ENCODE measurements around the gene OR6B3.

The OR6B3 gene

DNA sequence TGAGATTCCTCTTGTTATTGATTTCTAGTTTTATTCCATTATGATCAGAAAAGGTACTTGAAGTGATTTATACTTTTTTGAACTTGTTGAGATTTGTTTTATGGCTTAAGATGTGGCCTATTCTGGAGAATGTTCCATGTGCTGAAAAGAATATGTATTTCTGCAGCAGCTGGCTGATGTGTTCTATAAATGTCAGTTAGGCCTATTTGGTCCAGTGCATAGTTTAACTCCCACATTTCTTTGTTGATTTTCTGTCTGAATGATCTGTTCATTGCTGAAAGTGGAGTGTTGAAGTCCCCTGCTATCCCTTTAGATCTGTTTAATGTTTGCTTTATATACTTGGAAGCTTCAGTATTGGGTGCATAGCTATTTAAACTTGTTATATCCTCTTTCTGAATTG is 16.0 kb downstream of the OR6B3 start:
- Histone ChIP-seq H3K27ac (no peak overlapping the region), H3K36me3 (ENCODE audit: insufficient read depth, low read length) (no peaks in the 10 kb centered on the region), H3K4me3 (no peak overlapping the region), H3K9ac (ENCODE audit: insufficient read length) (no peak overlapping the region), H3K9me3 (ENCODE audit: low read depth, low read length) (no peaks in the 10 kb centered on the region)
- DNase-seq (ENCODE audit: low read depth, low spot score) = no peak
- TF ChIP-seq EZH2 (IDR thresholded peaks at IDR 0.05) = no peak
- TF ChIP-seq FOXP2 (optimal IDR thresholded peaks at IDR 0.05; ENCODE audit: control extremely low read depth, extremely low read length, insufficient read depth) = no peak
- TF ChIP-seq POLR2AphosphoS5 (IDR thresholded peaks at IDR 0.05; ENCODE audit: borderline replicate concordance, low read depth, low read length) = no peak

DNA sequence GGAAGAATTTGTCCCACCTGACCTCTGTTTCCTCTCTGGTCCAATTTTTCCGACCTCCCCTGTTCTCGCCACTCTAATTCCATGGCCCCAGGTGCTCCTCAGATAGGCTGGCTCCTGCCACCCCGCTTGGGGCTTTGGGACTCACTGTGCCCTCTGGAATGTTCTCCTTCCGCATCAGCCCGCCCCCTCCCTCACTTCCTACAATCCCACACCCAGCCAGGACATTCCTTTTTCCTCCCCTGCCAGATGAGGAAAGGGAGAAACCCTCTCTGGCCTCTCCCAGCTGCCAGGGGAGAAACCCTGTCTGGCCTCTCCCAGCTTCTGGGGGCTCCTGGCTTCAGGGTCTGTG is 20.0 kb downstream of the OR6B3 start:
- H3K27ac ChIP-seq = no peak overlapping the region
- no peak for DNase-seq (ENCODE audit: low read depth, low spot score)
- no peak overlapping the region for H3K4me3 ChIP-seq
- no peak for TF ChIP-seq POLR2AphosphoS5 (IDR thresholded peaks at IDR 0.05; ENCODE audit: borderline replicate concordance, low read depth, low read length)
- TF ChIP-seq EZH2 (IDR thresholded peaks at IDR 0.05) = no peak
- no peak for TF ChIP-seq FOXP2 (optimal IDR thresholded peaks at IDR 0.05; ENCODE audit: control extremely low read depth, extremely low read length, insufficient read depth)
- no peaks in the 10 kb centered on the region for H3K9me3 ChIP-seq (ENCODE audit: low read depth, low read length)
- no peaks in the 10 kb centered on the region for H3K36me3 ChIP-seq (ENCODE audit: insufficient read depth, low read length)
- H3K9ac ChIP-seq (ENCODE audit: insufficient read length) = no peak overlapping the region

GRCh38 chr2:240032406-240033329 is 20.7 kb downstream of the OR6B3 start:
- no peak overlapping the region for H3K27ac ChIP-seq
- TF ChIP-seq FOXP2 (optimal IDR thresholded peaks at IDR 0.05; ENCODE audit: control extremely low read depth, extremely low read length, insufficient read depth) (no peak), POLR2AphosphoS5 (IDR thresholded peaks at IDR 0.05; ENCODE audit: borderline replicate concordance, low read depth, low read length) (no peak), EZH2 (IDR thresholded peaks at IDR 0.05) (no peak)
- H3K36me3 ChIP-seq (ENCODE audit: insufficient read depth, low read length) = no peaks in the 10 kb centered on the region
- H3K9me3 ChIP-seq (ENCODE audit: low read depth, low read length) = no peaks in the 10 kb centered on the region
- H3K9ac ChIP-seq (ENCODE audit: insufficient read length) = no peak overlapping the region
- DNase-seq (ENCODE audit: low read depth, low spot score) = no peak
- H3K4me3 ChIP-seq = no peak overlapping the region

- no peak for DNase-seq (ENCODE audit: low read depth, low spot score)
- no peaks in the 10 kb centered on the region for H3K9me3 ChIP-seq (ENCODE audit: low read depth, low read length)
- no peak within 1 kb of the TSS for H3K27ac ChIP-seq
- no peak within 1 kb of the TSS for H3K4me3 ChIP-seq
- H3K36me3 ChIP-seq (ENCODE audit: insufficient read depth, low read length) = no peaks in the 10 kb centered on the region
- TF ChIP-seq EZH2 (IDR thresholded peaks at IDR 0.05) (peak; percentile 7), POLR2AphosphoS5 (IDR thresholded peaks at IDR 0.05; ENCODE audit: borderline replicate concordance, low read depth, low read length) (no peak)
- H3K9ac ChIP-seq (ENCODE audit: insufficient read length) = no peak within 1 kb of the TSS
These were observed 22.8 kb downstream of the OR6B3 start, which contains the start of gene OR6B2 for GRCh38 chr2:240030379-240031094. TSS of gene OR6B2 (minus strand) at chr2:240030429. CDS start at chr2:240030429, 0 bp downstream.

GRCh38 chr2:240024766-240025165 is 28.6 kb downstream of the OR6B3 start:
- Histone ChIP-seq H3K9ac (ENCODE audit: insufficient read length) (peak overlapping the region; percentile 84), H3K4me3 (peak overlapping the region; percentile 91), H3K36me3 (ENCODE audit: insufficient read depth, low read length) (peaks cover 18% of the 10 kb centered on the region), H3K27ac (no peak overlapping the region), H3K9me3 (ENCODE audit: low read depth, low read length) (no peaks in the 10 kb centered on the region)
- TF ChIP-seq FOXP2 (optimal IDR thresholded peaks at IDR 0.05; ENCODE audit: control extremely low read depth, extremely low read length, insufficient read depth) (no peak), EZH2 (IDR thresholded peaks at IDR 0.05) (no peak), POLR2AphosphoS5 (IDR thresholded peaks at IDR 0.05; ENCODE audit: borderline replicate concordance, low read depth, low read length) (no peak)
- no peak for DNase-seq (ENCODE audit: low read depth, low spot score)

DNA sequence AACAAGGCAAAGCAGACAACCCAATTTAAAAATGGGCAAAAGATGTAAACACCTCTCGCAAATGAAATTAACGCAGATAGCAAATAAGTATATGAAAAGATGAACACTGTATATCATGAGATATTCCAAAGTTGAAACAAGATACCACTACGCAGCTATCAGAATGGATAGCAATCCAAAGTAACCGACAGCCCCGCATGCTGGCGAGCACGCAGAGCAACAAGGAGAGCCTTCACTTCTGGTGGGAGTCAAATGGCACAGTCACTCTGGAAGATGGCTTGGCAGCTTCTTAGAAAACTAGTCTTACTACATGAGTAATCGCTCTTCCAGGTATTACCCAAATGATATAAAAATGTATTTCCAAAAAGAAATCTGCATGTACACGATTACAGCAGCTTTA is 29.5 kb downstream of the OR6B3 start:
- Histone ChIP-seq H3K27ac (no peak overlapping the region), H3K4me3 (peak overlapping the region; percentile 91), H3K9ac (ENCODE audit: insufficient read length) (peak overlapping the region; percentile 84), H3K9me3 (ENCODE audit: low read depth, low read length) (no peaks in the 10 kb centered on the region), H3K36me3 (ENCODE audit: insufficient read depth, low read length) (peaks cover 22% of the 10 kb centered on the region)
- DNase-seq (ENCODE audit: low read depth, low spot score) = no peak
- no peak for TF ChIP-seq FOXP2 (optimal IDR thresholded peaks at IDR 0.05; ENCODE audit: control extremely low read depth, extremely low read length, insufficient read depth)
- TF ChIP-seq EZH2 (IDR thresholded peaks at IDR 0.05) = no peak
- no peak for TF ChIP-seq POLR2AphosphoS5 (IDR thresholded peaks at IDR 0.05; ENCODE audit: borderline replicate concordance, low read depth, low read length)

GRCh38 chr2:240021488-240022104 is 31.7 kb downstream of the OR6B3 start:
- Histone ChIP-seq H3K9ac (ENCODE audit: insufficient read length) (no peak overlapping the region), H3K27ac (no peak overlapping the region), H3K36me3 (ENCODE audit: insufficient read depth, low read length) (peaks cover 42% of the 10 kb centered on the region), H3K9me3 (ENCODE audit: low read depth, low read length) (no peaks in the 10 kb centered on the region), H3K4me3 (no peak overlapping the region)
- TF ChIP-seq EZH2 (IDR thresholded peaks at IDR 0.05) (no peak), POLR2AphosphoS5 (IDR thresholded peaks at IDR 0.05; ENCODE audit: borderline replicate concordance, low read depth, low read length) (no peak), FOXP2 (optimal IDR thresholded peaks at IDR 0.05; ENCODE audit: control extremely low read depth, extremely low read length, insufficient read depth) (no peak)
- DNase-seq (ENCODE audit: low read depth, low spot score) = no peak

All from SK-N-MC (cell line).